ENCODE data around the gene KRTAP10-7. TPM values are rescaled to one million over a fixed set of nuclear protein-coding genes. Genes with fewer than 3 reads are reported as not detected.
"Not testable (repeated sequence)": the region's sequence is repeated elsewhere in the genome, so short reads cannot be mapped to it uniquely, and the experiment has no call there.

The KRTAP10-7 gene
- total and polyA plus RNA-seq, 8 donors, result not detected

DNA sequence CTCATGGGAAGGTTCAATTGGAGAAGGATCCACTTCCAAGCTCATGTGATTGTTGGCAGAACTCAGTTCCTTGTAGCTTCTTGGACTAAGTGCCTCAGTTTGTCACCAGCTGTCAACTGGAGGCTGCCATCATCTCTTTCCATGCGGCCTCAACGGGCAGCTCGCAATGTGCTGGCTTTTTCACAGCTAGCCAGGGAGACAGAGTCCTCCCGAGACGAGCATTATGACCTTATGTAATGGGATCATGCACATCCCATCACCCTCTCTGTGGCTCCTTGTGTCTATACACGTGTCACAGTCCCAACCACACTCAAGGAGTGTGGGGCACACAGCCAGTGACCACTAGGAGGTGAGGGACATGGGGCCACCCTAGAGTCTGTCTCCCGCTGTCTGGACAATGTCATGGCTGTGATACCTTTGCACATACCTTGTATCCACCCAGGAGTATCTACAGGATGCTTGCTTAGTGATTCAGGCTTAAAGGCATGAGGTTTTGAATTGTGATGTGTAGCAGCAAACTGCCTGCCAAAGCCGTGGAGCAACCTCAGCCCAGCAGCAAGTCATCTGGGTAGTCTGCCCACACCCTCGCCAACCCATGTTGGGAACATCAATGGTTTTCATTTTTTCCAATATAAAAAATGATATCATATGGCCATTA, 4.2 kb upstream of the KRTAP10-7 start:
- H3K4me1 ChIP-seq, result no peaks in the 10 kb centered on the region
- 74 to 84% (median 76%) methylated on average over 6 to 9 of the region's 9 CpGs for WGBS, 5 donors
- no peak overlapping the region for H3K27ac ChIP-seq
- peaks cover 0 to 46% (median 7%) of the 10 kb centered on the region in 3 donors for H3K27me3 ChIP-seq
- TF ChIP-seq EP300 (IDR thresholded peaks at IDR 0.05) (no peak), POLR2AphosphoS5 (IDR thresholded peaks at IDR 0.05) (no peak), POLR2A (IDR thresholded peaks at IDR 0.05) (no peak), CTCF (IDR thresholded peaks at IDR 0.05) (no peak)
- H3K4me3 ChIP-seq, result no peak overlapping the region
- H3K36me3 ChIP-seq, result no peaks in the 10 kb centered on the region
- intact Hi-C loops (cut with DNase I; ENCODE audit: low total_unique reads), result no loop called here
- peaks cover 0 to 17% (median 1%) of the 10 kb centered on the region in 4 donors for H3K9me3 ChIP-seq
- no peak for DNase-seq

- WGBS, 5 donors, result 68 to 75% (median 73%) methylated on average over 11 of the region's 11 CpGs
- no peak for DNase-seq
- no peak overlapping the region for H3K4me3 ChIP-seq
- intact Hi-C loops (cut with DNase I; ENCODE audit: low total_unique reads), result no loop called here
- no peak for TF ChIP-seq CTCF (IDR thresholded peaks at IDR 0.05)
- no peak for TF ChIP-seq EP300 (IDR thresholded peaks at IDR 0.05)
- no peak for TF ChIP-seq POLR2AphosphoS5 (IDR thresholded peaks at IDR 0.05)
- TF ChIP-seq POLR2A (IDR thresholded peaks at IDR 0.05), result no peak
- peaks cover 0 to 48% (median 10%) of the 10 kb centered on the region in 3 donors for H3K27me3 ChIP-seq
- H3K9me3 ChIP-seq, result peaks cover 0 to 17% (median 1%) of the 10 kb centered on the region in 4 donors
- H3K27ac ChIP-seq, result no peak overlapping the region
- H3K36me3 ChIP-seq, result no peaks in the 10 kb centered on the region
- no peaks in the 10 kb centered on the region for H3K4me1 ChIP-seq
Observed at GRCh38 chr21:44598061-44598460, 2.3 kb upstream of the KRTAP10-7 start.

- H3K4me3 ChIP-seq, result no peak overlapping the region
- no peak overlapping the region for H3K27ac ChIP-seq
- peaks cover 0 to 25% (median 1%) of the 10 kb centered on the region in 4 donors for H3K9me3 ChIP-seq
- peaks cover 0 to 57% (median 10%) of the 10 kb centered on the region in 3 donors for H3K27me3 ChIP-seq
- H3K36me3 ChIP-seq, result no peaks in the 10 kb centered on the region
- no peak for DNase-seq
- intact Hi-C loops (cut with DNase I; ENCODE audit: low total_unique reads), result no loop called here
- no peaks in the 10 kb centered on the region for H3K4me1 ChIP-seq
- TF ChIP-seq POLR2A (IDR thresholded peaks at IDR 0.05), result no peak
- no peak for TF ChIP-seq CTCF (IDR thresholded peaks at IDR 0.05)
- TF ChIP-seq EP300 (IDR thresholded peaks at IDR 0.05), result no peak
- TF ChIP-seq POLR2AphosphoS5 (IDR thresholded peaks at IDR 0.05), result no peak
- WGBS, 5 donors, result 80 to 86% (median 83%) methylated on average over 8 of the region's 8 CpGs
Observed at GRCh38 chr21:44599264-44600029, 950 bp upstream of the KRTAP10-7 start.

DNA sequence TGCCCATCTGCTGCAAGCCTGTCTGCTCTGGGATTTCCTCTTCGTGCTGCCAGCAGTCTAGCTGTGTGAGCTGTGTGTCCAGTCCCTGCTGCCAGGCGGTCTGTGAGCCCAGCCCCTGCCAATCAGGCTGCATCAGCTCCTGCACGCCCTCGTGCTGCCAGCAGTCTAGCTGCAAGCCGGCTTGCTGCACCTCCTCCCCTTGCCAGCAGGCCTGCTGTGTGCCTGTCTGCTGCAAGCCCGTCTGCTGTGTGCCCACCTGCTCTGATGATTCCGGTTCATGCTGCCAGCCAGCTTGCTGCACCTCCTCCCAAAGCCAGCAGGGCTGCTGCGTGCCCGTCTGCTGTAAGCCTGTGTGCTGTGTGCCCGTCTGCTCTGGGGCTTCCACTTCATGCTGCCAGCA, 694 bp downstream of the KRTAP10-7 start:
- DNase-seq; H3K4me3 ChIP-seq; H3K4me1 ChIP-seq; H3K36me3 ChIP-seq; intact Hi-C loops (cut with DNase I; ENCODE audit: low total_unique reads); H3K27ac ChIP-seq: not testable (repeated sequence)
- Histone ChIP-seq H3K27me3 (peaks cover 0 to 55% (median 13%) of the 10 kb centered on the region in 3 donors), H3K9me3 (peaks cover 0 to 27% (median 1%) of the 10 kb centered on the region in 4 donors)
- 51 to 78% (median 69%) methylated on average over 3 to 10 of the region's 10 CpGs for WGBS, 5 donors
